ENCODE results near the gene RNF112.
"Not testable (repeated sequence)": the region's sequence is repeated elsewhere in the genome, so short reads cannot be mapped to it uniquely, and the experiment has no call there.

Gene RNF112

DNA sequence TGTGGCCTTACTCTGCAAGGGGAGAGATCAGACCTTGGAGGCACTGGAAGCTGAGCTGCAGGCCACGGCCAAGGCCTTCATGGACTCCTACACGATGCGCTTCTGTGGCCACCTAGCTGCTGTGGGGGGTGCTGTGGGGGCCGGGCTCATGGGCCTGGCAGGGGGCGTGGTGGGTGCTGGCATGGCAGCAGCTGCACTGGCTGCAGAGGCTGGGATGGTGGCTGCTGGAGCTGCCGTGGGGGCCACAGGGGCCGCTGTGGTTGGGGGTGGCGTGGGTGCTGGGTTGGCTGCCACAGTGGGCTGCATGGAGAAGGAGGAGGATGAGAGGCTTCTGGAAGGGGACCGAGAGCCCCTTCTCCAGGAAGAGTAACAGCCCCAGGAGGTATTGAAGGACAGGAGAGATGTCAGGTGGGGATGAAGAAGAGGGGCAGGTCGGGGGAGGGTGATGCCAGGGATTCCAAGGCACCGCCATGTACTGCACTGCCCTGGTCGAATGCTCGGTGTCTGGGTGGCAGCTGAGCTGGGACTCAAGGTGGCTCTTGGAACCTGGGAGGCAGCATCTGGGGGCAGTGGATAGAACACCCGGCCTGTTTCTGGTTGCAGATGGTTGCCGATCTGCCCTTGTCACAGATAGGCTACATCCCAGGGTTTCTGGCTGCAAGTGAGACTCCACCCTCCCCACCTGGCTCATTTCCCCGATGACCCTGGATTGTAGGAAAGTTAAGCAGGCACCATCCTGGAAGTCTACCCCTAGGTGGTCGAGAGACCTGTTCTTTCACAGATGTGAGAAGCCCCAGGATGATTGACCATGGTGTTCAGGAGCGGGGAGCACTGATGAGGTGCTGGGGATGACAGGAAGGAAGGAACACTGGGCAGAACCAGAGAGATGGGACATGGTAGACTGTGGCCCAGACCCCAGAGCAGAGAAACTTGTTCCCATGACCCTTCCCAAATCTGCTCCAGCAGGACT is 5.1 kb downstream of the RNF112 start:
- no peak for FAIRE-seq

DNA sequence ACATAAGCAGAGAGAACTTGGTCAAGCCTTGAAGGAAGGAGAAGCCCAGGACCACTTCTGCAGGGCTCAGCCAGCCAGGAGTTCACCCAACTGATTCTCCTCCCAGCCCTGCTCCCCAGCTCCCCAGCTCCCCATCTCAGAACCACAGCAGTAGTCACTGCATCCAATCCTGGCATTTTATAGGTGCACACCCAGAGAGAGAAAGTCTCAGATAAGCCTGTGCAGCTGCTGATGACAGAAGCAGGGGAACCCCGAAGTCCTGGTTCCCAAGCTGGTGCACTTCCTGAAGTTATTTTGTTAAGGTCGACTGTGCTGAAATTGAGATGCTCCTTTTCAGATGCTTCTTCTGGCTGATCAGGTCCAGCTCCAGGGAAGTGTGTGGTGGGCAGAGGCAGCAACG is 6.6 kb downstream of the RNF112 start:
- FAIRE-seq, result no peak

DNA sequence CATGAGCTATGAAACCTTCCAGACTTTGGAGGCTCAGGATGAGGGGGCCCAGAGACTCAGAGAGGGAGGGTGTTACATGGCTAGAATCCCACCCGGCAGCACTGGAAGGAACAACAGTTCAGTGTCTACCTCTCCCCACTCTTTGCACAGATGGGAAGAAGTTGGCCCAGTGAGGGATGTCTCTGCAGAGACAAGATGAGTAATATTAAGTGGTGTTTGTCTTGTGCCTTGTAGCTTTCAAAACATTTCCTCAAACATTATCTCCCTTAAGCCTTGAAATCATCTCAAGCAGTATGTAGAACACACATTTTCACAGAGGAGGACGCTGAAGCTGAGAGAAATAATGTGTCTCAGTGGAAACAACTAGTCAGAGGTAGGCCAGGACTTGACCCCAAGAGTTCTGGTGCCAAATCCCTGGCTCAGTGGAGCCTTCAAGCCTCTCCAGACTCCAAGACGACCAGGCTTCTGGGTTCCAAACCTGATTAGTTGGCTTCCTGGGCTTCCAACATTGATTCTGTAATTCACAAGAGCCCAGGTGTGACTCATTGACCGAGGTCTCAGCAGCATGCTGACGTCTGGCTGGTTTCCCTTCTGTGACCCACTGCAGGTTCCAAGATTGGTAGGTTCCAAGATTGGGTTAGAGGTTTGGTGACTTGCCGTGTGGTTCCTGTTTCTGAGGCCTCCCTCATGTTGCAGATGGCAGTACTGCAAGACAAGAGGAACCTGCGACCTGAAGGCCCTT is 7.4 kb downstream of the RNF112 start:
- no peak for FAIRE-seq

DNA sequence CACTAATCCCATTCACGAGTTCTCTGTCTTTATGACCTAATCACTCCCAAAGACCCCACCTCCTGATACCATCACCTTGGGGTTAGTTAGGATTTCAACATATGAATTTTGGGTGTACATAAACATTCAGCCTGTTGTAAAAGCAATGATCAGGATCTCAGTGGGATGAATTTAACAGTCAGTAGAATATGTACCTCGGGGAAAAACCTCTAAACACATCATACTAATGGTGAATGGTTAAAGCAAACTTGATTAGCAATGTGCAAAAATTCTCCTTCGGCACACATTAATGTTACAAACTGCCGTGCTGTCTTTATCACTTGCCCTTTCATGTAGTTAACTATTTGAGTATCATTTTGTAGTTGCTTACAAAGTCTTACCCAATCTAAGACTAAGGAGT is 10.2 kb downstream of the RNF112 start:
- no peak for FAIRE-seq

DNA sequence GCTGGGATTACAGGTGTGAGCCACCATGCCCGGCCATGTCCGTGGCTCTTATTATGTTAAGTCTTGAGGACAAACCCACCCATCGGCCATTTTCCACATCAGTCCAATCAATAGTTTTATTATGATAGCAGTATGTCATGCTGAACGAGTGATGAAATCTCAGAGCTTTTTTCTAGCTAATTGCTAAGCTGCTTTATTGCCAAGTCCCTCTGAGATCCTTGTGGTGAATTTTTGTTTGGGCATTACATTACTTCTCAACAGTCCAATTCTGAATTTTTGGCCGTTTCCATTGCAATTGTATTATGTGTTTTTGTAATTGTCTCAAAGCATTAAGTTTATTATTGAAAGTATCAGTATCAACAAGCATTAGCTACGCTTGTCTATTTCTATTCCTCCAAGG is 10.9 kb downstream of the RNF112 start:
- FAIRE-seq, result no peak

DNA sequence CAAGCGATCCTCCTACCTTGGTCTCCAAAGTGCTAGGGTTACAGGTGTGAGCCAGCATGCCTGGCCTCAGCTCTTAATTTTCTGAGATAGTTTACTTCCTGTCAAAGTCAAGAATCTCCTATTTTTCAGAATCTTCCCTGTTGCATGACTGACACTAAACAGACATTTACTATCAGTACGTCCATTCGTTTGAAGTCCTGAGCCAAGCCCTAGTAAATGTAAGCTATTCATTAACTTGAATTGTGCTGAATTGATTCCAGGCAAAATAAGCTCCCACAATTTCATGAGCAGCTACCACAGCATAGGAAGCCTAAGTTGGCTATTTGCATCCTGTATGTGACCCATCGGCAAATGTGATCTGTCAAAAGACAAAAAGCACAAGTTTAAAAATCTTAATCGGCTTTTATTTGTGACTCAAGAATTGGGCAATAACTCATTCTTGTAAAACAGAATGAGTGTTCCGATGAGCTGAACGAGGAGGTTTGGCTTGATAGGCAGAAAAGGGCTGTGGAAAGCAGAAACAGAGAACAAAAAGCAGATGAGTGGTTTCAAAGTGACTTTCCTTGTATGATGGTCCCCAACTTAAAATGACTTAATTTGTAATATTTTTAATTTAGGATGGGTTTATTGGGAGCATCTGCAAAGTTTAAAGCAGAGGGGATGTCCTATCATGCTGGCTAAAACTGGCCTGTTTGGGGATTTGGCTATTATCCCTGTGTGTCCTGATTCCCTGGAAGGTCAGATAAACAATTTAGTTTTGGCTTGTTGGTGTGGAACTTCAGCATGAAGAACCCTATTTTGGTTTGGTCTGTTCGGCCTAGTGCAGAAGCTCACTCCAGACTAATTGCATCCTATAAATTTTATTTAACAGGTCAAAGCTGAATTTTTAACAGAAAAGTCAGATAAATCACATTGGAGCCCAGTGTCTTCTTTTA is 14.2 kb downstream of the RNF112 start:
- FAIRE-seq, result peak; percentile 98

DNA sequence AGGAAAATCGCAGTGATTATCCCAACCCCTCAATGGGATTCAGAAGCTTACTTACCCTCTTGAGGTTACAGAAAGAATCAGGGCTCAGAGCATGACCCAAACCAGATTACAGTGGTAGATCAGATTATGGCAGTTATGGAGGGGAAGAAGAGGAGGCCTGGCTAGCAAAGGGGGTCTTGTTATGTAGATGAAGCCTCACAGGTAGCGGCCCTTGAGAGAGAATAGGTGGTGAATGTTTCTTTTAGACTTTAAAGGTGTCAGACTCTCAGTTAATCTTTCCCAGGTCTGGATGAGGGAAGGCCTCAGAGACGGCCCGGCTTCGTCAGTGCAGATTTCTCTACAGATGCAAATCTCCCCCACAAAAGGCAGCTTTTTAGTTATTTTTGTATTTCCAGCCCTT is 15.6 kb downstream of the RNF112 start:
- no peak for FAIRE-seq

DNA sequence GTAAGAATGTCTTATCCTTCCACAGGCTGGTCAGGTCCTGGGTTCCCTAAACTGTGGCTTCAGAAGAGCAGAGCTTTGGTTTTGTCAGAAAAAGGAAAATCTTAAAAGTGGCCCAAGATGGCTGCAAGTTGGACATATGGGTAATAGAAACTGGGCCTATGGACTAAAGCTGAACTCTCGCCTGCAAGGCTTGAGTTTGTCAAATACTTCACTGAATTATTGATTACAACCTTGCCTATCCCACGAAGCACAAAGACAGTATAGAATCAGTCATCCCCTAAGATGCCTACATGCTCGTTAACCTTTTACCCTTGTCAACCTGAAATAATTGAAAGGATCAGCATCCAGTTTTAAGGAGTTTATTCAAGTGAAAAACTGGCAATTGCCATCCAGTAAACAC is 20.7 kb downstream of the RNF112 start:
- no peak for FAIRE-seq

DNA sequence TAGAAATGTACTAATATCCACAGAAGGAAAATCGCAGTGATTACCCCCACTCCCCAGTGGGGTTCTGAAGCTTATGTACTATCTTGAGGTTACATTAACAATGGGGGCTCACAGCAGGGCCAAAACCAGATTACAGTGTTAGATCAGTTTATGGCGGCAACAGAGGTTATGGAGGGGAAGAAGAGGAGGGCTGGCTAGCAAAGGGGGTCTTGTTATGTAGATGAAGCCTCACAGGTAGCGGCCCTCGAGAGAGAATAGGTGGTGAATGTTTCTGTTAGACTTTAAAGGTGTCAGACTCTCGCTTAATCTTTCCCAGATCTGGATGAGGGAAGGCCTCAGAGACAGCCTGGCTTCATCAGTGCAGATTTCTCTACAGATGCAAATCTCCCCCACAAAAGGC is 22.2 kb downstream of the RNF112 start:
- no peak for FAIRE-seq

DNA sequence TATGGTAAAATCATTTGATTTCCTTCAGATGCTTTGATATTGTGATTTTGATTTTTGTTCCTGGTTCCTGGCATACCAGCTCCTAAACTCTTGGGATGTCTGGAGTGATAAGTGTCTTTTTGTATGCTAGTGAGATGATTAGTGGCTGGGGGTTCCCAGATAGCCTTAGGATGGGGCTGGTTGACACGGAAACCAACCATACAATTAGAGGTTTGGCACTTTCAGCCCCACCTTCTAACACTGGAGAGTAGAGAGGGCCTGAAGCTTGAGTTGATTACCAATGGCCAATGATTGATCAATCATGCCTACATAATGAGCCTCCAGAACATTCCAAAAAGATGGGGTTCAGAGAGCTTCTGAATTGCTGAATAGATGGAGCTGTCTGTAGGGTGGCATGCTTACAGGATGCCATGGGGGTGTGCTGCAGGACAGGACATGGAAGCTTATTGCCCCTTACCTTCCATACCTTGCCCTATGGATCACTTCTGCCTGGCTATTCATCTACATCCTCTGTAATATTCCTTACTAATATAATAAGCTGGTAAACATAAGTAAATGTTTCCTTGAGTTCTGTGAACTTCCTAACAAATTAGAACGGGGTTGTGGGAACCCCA is 22.8 kb downstream of the RNF112 start:
- FAIRE-seq, result no peak

DNA sequence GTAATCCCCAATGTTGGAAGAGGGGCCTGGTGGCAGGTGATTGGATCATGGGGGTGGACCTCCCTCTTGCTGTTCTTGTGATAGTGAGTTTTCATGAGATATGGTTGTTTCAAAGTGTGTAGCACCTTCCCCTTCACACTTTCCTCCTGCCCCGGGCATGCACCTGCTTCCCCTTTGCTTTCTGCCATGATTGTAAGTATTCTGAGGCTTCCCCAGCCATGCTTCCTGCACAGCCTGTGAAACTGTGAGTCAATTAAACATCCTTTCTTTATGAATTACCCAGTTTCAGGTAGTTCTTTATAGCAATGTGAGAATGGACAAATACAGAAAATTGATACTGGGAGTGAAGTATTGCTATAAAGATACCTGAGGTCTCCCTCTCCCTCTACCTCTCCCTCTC is 29.4 kb downstream of the RNF112 start:
- no peak for FAIRE-seq

DNA sequence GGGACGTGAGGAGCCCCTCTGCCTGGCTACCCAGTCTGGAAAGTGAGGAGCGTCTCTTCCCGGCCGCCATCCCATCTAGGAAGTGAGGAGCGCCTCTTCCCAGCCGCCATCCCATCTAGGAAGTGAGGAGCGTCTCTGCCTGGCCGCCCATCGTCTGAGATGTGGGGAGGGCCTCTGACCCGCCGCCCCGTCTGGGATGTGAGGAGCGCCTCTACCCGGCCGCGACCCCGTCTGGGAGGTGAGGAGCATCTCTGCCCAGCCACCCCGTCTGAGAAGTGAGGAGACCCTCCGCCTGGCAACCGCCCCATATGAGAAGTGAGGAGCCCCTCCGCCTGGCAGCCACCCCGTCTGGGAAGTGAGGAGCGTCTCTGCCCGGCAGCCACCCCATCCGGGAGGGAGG is 30.3 kb downstream of the RNF112 start:
- FAIRE-seq, result not testable (repeated sequence)

DNA sequence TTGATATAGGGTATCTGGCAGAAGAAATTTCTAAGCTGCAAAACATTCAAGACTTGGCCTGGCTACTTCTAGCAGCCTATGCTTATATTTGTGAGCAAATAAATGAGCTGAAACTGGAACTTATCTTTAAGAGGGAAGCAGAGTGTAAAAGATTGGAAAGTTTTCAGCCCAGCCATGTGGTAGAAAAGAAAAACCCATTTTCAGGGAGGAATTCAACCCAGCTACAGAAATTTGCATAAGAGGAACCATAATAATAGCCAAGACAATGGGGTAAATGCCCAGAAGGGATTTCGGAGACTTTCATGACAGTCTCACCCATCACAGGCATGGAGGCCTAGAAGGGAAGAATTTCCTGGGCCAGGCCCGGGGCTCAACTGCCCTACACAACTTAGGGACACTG is 31.7 kb downstream of the RNF112 start:
- FAIRE-seq, result no peak

DNA sequence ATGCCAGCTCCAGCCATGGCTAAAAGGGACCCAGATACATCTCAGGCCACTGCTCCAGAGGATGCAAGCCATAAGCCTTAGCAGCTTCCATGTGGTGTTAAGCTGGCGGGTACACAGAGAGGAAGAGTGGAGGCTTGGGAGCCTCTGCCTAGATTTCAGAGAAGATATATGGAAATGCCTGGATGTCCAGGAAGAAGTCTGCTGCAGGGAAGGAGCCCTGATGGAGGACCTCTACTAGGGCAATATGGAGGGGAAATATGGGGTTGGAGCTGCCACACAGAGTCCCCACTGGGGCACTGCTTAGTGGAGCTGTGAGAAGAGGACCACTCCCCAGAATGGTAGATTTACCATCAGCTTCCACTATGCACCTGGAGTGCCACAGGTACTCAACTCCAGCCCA is 32.1 kb downstream of the RNF112 start:
- FAIRE-seq, result no peak

DNA sequence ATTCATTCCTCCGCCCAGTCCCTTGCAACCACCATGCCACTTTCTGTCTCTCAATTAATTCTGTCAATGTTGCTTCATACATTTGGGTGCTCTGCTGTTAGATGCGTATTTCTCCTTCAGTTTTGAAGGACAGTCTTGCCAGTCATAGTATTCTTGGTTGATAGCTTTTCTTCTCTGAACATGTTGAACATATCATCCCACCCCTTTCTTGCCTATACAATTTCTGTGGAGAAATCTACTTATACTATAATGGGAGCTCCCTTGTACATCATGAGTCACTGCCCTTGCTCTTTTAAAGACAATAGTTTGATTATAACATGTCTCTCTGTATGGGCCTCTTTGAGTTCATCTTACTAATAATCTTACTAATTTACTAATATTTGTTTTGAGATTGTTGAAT is 34.1 kb downstream of the RNF112 start:
- no peak for FAIRE-seq

DNA sequence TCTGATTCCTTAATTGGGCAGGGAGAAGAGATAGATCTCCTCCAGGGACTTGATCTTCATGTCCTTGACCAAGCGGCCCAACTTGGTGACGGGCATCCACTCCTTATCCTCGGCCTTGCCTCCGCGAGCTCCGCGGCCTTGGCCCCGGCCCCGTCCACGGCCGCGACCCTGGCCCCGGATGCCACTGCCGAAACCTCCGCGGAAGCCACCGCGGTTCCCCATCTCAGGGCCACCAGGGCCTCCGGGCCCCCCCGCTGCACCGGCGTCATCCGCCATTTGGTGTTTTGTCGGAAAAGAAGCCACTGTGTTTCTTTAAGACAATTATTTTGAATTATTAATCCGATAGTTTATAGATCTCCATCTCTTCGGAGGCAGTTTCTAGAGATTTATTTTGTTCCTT is 35.5 kb downstream of the RNF112 start:
- not testable (repeated sequence) for FAIRE-seq

DNA sequence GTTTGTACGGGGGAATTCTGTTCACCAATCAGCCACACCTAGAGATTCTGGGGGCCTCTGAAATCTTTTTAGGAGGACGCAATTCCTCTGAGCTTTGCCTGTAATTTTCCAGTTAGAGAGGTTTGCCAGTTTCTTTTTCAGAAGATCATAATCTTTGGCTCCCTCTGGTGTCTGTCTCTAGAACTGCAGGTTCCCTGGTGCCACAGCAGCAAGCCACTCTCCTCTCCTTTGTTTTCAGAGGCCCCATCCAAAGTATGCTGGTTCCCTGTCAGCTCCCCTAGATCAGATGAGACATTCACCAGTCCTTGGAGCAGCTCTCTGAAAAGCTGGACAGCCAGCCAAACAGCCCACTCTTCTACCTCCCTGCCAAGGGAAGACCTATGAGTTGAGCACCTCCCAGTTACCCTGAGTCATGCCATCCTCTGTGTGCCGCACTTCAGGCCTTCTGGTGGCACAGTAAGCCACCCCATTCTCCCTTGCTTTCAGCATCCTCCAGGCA is 36.1 kb downstream of the RNF112 start:
- peak; percentile 12 for FAIRE-seq

DNA sequence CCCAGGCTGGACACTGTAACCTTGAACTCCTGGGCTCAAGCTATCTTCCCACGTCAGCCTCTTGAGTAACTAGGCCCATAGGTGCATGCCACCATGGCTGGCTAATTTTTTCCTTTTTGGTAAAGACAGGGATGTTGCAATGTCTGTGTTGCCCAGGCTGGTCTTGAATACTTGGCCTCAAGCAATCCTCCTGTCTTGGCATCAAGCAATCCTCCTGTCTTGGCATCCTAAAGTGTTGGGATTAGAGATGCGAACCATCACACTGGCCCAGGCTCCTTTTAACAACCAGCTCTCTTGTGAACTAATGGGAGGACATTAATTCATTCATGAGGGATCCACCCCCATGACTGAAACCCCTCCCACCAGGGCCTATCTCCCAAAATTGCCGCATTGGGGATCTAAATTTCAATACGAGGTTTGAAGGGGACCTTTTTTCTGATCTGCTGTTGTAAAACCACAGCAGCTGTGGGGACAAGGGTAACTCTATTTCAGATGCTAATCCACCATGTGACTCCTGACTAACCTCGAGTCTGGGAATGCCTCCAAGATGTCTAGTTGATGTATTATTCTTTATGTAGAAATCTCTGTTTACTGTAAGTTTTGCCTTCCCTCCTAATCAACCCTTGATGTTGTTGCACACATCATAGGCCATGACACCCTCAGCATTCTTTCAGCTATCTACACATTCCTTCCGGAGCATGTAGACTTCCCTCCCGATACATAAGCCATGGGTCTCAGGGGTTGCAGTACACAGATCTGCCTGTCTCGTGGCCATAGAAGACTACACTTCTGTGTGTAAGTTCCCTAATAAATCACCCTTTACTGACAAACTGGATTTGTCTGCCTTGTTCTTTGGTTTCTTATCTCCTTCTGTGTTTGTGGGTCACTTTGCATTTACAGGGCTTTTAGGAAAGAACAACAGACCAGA is 37.6 kb downstream of the RNF112 start:
- peak; percentile 92 for FAIRE-seq

DNA sequence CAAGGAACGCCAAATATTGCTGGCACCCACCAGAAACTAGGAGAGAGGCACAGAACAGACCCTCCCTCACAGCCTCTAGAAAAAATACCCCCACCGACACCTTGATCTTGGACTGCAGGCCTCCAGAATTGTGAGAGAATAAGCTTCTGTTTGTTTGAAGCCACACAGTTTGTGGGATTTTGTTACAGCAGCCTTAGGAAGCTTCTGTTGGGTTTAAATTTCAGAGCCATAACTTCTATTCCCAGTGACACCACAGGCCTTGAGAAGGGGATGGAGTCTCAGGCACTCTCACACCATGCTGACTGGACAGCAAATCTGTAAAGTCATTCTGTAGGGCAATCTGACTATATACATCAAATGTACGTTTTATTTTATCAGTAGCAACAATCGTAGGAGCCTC is 38.6 kb downstream of the RNF112 start:
- no peak for FAIRE-seq

DNA sequence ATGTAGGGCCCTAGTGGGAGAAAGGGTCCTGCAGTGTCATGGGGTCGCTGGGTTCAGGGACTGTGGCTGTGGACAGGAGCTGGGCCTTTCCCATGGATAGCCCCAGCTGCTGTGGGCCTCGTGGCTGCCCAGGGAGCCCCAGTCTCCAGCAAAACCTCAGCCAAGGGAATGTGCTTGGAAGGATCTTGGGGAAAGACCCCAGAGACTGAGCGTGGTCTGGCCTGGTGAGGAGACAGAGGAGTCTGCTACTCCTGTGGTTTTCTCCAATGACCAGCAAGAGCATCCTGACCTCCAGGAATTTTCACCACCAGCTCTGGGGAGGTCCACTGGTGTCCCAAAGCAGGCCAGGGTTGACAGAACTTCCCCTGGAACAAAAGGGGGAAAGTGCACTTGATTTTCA is 42.3 kb downstream of the RNF112 start:
- no peak for FAIRE-seq

DNA sequence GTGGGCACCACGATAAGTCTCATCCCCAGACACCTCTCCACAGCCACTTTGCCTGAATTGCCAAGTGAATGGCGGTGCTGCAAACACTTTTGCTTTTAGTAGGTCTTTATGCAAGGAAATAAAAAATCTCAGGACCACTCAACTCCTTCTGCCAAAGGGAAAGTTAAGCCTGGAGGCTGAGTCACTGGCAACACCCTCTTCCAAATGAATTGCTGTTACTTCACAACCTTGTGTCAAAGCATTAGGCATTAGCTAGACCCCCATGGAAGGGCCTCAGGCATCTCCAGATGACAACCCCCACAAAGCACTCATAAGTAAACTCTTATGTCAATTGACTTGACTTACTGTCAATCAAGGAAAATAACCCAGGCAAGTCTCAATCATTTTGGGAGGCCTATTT is 43.0 kb downstream of the RNF112 start:
- no peak for FAIRE-seq

Data from endometrium (tissue), 2 donors.